Measurements from ENCODE around the gene RAD51B.
"Not testable (repeated sequence)": the region's sequence is repeated elsewhere in the genome, so short reads cannot be mapped to it uniquely, and the experiment has no call there.

DNA sequence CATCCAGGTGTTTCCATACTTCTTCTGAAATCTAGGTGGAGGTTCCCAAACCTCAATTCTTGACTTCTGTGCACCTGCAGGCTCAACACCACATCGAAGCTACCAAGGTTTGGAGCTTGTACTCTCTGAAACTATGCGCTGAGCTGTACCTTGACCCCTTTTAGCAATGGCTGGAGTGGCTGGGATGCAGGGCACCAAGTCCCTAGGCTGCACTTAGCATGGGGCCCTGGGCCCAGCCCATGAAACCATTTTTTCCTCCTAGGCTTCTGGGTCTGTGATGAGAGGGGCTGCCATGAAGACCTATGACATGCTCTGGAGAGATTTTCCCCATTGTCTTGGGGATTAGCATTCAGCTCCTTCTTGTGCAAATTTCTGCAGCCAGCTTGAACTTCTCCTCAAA lies 148.4 kb downstream of the RAD51B start:
- TF ChIP-seq, protein P1, sequence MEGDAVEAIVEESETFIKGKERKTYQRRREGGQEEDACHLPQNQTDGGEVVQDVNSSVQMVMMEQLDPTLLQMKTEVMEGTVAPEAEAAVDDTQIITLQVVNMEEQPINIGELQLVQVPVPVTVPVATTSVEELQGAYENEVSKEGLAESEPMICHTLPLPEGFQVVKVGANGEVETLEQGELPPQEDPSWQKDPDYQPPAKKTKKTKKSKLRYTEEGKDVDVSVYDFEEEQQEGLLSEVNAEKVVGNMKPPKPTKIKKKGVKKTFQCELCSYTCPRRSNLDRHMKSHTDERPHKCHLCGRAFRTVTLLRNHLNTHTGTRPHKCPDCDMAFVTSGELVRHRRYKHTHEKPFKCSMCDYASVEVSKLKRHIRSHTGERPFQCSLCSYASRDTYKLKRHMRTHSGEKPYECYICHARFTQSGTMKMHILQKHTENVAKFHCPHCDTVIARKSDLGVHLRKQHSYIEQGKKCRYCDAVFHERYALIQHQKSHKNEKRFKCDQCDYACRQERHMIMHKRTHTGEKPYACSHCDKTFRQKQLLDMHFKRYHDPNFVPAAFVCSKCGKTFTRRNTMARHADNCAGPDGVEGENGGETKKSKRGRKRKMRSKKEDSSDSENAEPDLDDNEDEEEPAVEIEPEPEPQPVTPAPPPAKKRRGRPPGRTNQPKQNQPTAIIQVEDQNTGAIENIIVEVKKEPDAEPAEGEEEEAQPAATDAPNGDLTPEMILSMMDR (IDR thresholded peaks at IDR 0.05), result not testable (repeated sequence)
- TF ChIP-seq FOXJ3 (CRISPR knock-in tag; IDR thresholded peaks at IDR 0.05; ENCODE audit: borderline replicate concordance), result not testable (repeated sequence)
